ENCODE results near the gene NFATC1. TPM values are rescaled to one million over a fixed set of nuclear protein-coding genes. Genes with fewer than 3 reads are reported as not detected.

NFATC1 gene
- total and polyA plus RNA-seq, 2 donors: 5.4 to 23.8 TPM

DNA sequence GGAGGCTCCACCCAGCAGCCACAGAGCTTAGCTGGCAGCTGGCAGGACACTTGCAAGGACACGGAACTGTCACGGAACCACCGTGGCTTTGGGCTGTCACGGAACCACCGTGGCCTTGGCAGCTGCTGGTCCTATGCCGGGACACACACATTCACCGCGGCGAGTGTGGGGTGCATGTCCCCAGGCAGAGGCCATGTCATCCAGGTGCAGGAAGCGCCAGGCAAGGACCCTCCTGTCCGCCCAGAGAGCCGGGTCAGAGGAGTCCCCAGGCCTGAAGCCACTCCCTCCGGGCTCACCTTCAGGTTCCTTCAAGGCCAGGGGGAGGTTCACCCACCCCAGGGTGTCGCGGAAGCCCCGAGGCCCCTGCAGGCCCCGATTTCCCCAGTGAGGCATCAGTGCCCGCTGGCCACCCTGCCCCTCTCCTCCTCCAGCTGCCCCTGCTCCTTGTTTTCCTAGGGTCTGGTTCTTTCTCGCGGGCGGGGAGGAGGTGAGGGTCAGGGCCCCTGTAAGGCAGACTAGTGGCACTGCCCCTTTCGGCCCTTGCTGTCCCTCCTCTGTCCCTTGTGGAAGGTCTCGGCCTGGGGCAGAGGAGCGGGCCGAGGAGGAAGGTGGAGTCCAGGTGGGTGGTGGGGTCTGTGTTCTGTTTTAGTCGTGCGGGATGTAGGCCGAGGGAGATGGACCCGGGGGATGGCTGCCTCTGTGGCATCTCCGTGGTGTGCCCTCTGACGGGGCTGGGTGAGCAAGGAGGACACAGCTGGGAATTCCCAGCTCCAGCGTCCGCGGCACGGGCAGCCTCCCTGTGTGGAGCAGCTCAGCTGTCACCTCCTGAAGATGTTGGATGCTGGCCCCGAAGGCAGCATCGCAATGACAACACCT is 60.6 kb downstream of the NFATC1 start:
- no peaks in the 10 kb centered on the region for H3K27me3 ChIP-seq (ENCODE audit: control insufficient read depth in 2 of 2, insufficient read depth in 1 of 2, low read length in 1 of 2)
- no peak for DNase-seq (ENCODE audit: low read depth in 6 of 9, low spot score in 9 of 9)
- peaks cover 1 to 10% of the 10 kb centered on the region in 2 donors for H3K9me3 ChIP-seq (ENCODE audit: control insufficient read depth in 2 of 2, insufficient read depth in 1 of 2, low read length in 1 of 2)
- H3K4me1 ChIP-seq (ENCODE audit: control insufficient read depth in 2 of 2, insufficient read depth in 2 of 2, low read length in 2 of 2): peaks cover 0 to 27% of the 10 kb centered on the region in 2 donors
- H3K4me3 ChIP-seq (ENCODE audit: low read length in 2 of 2): no peak overlapping the region
- WGBS: 96% methylated on average over 37 of the region's 37 CpGs
- H3K36me3 ChIP-seq (ENCODE audit: control insufficient read depth in 2 of 2, insufficient read depth in 2 of 2, low read length in 1 of 2): peaks cover 22 to 86% of the 10 kb centered on the region in 2 donors
- H3K27ac ChIP-seq (ENCODE audit: low read depth in 1 of 2, low read length in 1 of 2): no peak overlapping the region

DNA sequence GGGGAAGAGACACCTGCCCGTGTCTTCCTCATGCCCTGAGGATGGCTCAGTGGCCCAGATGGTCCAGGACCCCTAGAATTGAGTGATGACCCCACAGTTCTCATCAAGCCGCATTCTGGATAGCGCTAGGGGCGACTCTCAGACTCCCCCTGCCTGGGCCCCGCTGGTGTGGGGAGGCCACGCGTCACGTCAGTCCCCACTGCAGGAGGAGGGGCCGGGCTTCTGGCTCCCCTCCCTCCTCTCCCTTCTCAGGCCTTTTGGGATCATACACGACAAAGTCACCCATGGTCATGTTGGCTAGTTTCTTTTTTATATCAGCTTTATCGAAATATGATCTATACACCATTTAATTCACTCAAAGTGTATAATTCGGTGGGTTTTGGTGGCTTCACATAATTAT is 61.5 kb downstream of the NFATC1 start:
- Histone ChIP-seq H3K27me3 (ENCODE audit: control insufficient read depth in 2 of 2, insufficient read depth in 1 of 2, low read length in 1 of 2) (no peaks in the 10 kb centered on the region), H3K4me1 (ENCODE audit: control insufficient read depth in 2 of 2, insufficient read depth in 2 of 2, low read length in 2 of 2) (peaks cover 0 to 27% of the 10 kb centered on the region in 2 donors), H3K36me3 (ENCODE audit: control insufficient read depth in 2 of 2, insufficient read depth in 2 of 2, low read length in 1 of 2) (peaks cover 19 to 83% of the 10 kb centered on the region in 2 donors), H3K9me3 (ENCODE audit: control insufficient read depth in 2 of 2, insufficient read depth in 1 of 2, low read length in 1 of 2) (peaks cover 0 to 10% of the 10 kb centered on the region in 2 donors), H3K4me3 (ENCODE audit: low read length in 2 of 2) (no peak overlapping the region), H3K27ac (ENCODE audit: low read depth in 1 of 2, low read length in 1 of 2) (no peak overlapping the region)
- WGBS: 91% methylated on average over 12 of the region's 12 CpGs
- no peak for DNase-seq (ENCODE audit: low read depth in 6 of 9, low spot score in 9 of 9)

DNA sequence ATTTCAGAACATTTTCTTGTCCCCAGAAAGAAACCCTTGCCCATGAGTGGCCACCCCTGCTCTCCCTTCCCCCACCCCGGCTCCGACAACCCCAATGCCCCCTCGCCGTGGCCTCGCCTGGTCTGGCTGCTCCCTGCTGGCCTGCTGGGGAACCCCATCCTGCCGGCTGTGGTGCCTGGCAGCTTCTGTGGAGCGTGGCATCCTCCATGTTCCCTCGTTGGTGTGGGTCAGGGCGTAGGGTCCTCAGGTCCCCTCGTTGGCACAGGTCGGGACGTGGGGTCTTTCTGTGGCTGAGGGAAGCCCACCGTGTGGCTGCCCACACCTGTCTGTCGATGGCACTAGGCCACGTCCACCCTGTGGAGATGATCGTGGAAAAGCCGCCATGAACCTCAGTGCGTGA is 61.9 kb downstream of the NFATC1 start:
- peaks cover 0 to 27% of the 10 kb centered on the region in 2 donors for H3K4me1 ChIP-seq (ENCODE audit: control insufficient read depth in 2 of 2, insufficient read depth in 2 of 2, low read length in 2 of 2)

DNA sequence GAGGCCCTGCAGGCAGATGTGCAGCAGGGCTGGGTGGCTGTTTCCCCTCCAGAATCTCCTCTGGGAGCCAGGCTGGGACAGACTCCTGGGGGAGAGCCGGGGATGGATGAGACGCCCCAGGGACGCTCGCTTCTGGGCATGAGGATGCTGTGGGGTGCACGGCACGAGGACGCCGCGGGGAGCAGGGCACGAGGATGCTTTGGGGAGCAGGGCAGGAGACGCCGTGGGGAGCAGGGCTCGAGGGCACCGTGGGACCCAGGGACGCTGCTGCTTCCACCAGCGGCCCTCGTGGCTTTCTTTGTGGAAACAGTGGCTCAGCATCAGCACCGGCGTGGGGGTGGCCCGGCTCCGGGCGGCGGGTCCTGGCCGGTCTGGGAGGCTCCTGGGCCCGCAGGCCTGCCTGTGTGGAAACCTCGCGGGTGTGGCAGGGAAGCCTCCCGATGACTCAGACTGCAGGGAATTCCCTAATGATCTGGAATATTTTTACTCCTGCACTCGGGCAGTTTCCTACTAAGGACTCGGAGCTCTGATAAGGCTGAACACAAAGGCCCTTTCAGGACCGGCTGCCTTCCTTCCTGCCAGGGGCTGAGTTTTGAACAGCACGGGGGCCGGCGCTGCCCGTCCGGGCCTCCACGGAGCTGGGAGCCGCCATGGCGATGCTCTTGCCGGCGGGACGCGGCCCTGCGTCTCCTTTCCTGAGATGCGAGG is 62.6 kb downstream of the NFATC1 start:
- Histone ChIP-seq H3K4me3 (ENCODE audit: low read length in 2 of 2) (no peak overlapping the region), H3K4me1 (ENCODE audit: control insufficient read depth in 2 of 2, insufficient read depth in 2 of 2, low read length in 2 of 2) (peaks cover 0 to 27% of the 10 kb centered on the region in 2 donors)

More for the DNA sequence above, 61.9 kb downstream of the NFATC1 start:
- WGBS: 96% methylated on average over 18 of the region's 18 CpGs
- Histone ChIP-seq H3K4me3 (ENCODE audit: low read length in 2 of 2) (no peak overlapping the region), H3K36me3 (ENCODE audit: control insufficient read depth in 2 of 2, insufficient read depth in 2 of 2, low read length in 1 of 2) (peaks cover 19 to 79% of the 10 kb centered on the region in 2 donors), H3K27ac (ENCODE audit: low read depth in 1 of 2, low read length in 1 of 2) (no peak overlapping the region), H3K27me3 (ENCODE audit: control insufficient read depth in 2 of 2, insufficient read depth in 1 of 2, low read length in 1 of 2) (no peaks in the 10 kb centered on the region), H3K9me3 (ENCODE audit: control insufficient read depth in 2 of 2, insufficient read depth in 1 of 2, low read length in 1 of 2) (peaks cover 0 to 10% of the 10 kb centered on the region in 2 donors)
- no peak for DNase-seq (ENCODE audit: low read depth in 6 of 9, low spot score in 9 of 9)

DNA sequence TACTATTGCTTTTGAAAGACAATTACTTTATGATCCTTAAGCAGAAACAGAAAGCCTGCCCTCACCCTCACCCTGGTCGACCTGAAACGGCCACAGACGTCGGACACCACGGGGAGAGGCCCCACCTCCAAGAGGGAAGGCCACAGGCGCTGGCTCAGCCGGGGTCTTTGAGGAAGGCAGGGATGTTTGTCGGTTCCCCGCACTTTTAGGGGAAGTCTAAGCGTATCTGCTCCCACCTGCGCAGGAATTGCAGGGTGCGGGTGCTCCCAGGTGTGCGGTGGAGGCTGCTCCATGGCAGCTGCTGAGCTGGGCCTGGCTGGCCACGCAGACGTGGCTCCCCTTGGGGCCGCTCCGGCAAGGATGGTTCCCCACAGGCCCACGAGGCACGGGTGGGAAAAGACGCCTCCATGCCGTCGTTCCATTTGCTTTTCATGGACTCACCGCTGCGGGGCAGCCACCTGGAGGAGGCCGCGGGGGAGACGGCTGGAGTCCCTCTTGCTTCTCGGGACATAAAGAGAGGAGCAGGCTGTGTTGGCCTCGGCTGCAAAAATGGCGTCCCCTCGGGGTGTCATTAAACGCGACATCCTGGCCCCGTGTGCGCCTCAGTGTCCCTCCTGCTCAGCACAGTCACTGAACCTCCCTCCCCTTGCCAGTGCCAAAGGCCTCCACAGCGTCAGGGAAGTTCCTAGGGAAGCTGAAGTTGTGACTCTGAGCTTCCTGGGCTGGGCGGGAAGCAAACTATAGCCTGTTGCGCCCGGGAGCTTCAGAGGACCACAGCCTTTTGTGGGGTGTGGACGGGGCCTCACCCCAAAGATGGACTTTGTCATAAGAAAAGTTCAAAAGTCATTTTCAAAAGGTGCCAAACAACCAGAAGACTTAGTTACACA is 63.4 kb downstream of the NFATC1 start:
- H3K4me3 ChIP-seq (ENCODE audit: low read length in 2 of 2): no peak overlapping the region
- DNase-seq (ENCODE audit: low read depth in 6 of 9, low spot score in 9 of 9): no peak

More for the DNA sequence above, 62.6 kb downstream of the NFATC1 start:
- peaks cover 0 to 10% of the 10 kb centered on the region in 2 donors for H3K9me3 ChIP-seq (ENCODE audit: control insufficient read depth in 2 of 2, insufficient read depth in 1 of 2, low read length in 1 of 2)
- peaks cover 20 to 78% of the 10 kb centered on the region in 2 donors for H3K36me3 ChIP-seq (ENCODE audit: control insufficient read depth in 2 of 2, insufficient read depth in 2 of 2, low read length in 1 of 2)
- H3K27ac ChIP-seq (ENCODE audit: low read depth in 1 of 2, low read length in 1 of 2): no peak overlapping the region
- no peaks in the 10 kb centered on the region for H3K27me3 ChIP-seq (ENCODE audit: control insufficient read depth in 2 of 2, insufficient read depth in 1 of 2, low read length in 1 of 2)
- WGBS: 93% methylated on average over 45 of the region's 45 CpGs
- no peak for DNase-seq (ENCODE audit: low read depth in 6 of 9, low spot score in 9 of 9)

DNA sequence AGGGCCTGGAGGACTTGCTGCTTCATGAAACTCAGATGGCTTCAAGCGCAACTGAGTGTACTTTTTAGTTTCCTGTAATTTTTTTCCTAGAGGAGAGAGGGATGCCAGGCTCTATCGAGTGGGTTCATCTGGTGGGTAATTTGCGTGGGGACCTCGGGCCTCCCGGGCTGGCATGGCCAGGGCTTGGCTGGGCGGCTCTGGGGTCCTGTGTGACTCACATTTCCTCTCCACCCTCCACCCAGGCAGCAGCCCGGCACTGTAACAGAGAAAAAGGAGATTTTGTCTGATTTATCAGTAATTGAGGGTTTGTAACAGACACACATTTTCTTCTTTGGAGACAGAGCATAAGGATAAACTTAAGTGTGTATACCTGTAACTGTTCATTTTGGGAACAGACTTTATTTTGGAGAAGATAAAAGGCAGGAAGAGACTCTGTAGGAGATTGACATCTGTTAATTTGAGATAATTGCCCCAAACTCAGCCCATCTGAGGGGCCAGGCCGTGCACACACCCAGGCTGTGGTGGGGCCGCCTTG is 64.3 kb downstream of the NFATC1 start:
- Histone ChIP-seq H3K9me3 (ENCODE audit: control insufficient read depth in 2 of 2, insufficient read depth in 1 of 2, low read length in 1 of 2) (peaks cover 0 to 6% of the 10 kb centered on the region in 2 donors), H3K27ac (ENCODE audit: low read depth in 1 of 2, low read length in 1 of 2) (no peak overlapping the region), H3K4me1 (ENCODE audit: control insufficient read depth in 2 of 2, insufficient read depth in 2 of 2, low read length in 2 of 2) (peaks cover 0 to 18% of the 10 kb centered on the region in 2 donors), H3K4me3 (ENCODE audit: low read length in 2 of 2) (no peak overlapping the region), H3K27me3 (ENCODE audit: control insufficient read depth in 2 of 2, insufficient read depth in 1 of 2, low read length in 1 of 2) (no peaks in the 10 kb centered on the region), H3K36me3 (ENCODE audit: control insufficient read depth in 2 of 2, insufficient read depth in 2 of 2, low read length in 1 of 2) (peaks cover 9 to 75% of the 10 kb centered on the region in 2 donors)
- WGBS: 77% methylated on average over 9 of the region's 9 CpGs
- no peak for DNase-seq (ENCODE audit: low read depth in 6 of 9, low spot score in 9 of 9)

More for the DNA sequence above, 63.4 kb downstream of the NFATC1 start:
- WGBS: 96% methylated on average over 40 of the region's 40 CpGs
- H3K27ac ChIP-seq (ENCODE audit: low read depth in 1 of 2, low read length in 1 of 2): no peak overlapping the region
- H3K9me3 ChIP-seq (ENCODE audit: control insufficient read depth in 2 of 2, insufficient read depth in 1 of 2, low read length in 1 of 2): peaks cover 0 to 8% of the 10 kb centered on the region in 2 donors
- H3K4me1 ChIP-seq (ENCODE audit: control insufficient read depth in 2 of 2, insufficient read depth in 2 of 2, low read length in 2 of 2): peaks cover 0 to 25% of the 10 kb centered on the region in 2 donors
- H3K36me3 ChIP-seq (ENCODE audit: control insufficient read depth in 2 of 2, insufficient read depth in 2 of 2, low read length in 1 of 2): peaks cover 11 to 75% of the 10 kb centered on the region in 2 donors
- no peaks in the 10 kb centered on the region for H3K27me3 ChIP-seq (ENCODE audit: control insufficient read depth in 2 of 2, insufficient read depth in 1 of 2, low read length in 1 of 2)

DNA sequence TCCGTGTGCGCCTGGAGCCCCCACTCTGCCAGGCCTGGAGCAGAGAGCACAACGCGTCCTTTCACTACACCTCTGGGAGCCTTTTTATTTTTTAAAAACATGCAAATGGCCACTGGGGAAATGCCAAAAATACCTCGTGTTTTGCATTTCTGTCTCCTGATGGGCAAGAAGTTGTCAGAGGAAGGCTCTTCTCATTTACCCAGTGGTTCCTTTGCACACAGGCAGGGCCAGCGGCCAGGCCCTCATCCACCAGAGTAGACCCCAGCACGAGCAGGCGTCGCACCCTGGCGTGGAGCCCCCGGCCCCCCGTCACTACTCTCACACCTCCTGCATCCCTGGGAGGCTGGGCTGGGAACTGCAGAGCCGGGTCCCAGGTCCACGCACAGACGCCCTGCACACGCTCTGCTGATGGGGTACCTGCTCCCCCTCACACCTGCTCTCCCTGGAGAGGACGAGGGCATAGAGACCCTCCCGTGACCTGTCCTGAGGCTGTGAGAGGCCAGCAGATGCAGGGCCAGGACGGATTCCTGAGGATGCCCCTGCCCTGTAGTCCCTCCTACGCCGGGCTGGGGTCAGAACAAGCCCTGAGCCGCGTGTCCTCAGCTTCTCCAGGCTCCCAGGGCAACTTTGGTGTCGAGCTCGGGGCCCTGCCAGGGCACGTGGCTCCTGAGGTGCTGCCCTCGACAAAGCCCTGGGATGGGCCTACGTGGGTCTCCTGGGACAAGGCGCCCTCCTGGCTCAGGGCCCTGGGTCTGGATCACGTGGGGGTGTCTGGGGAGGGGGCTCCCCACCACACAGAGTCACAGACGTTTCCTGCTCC is 65.0 kb downstream of the NFATC1 start:
- 89% methylated on average over 31 of the region's 31 CpGs for WGBS
- no peak for DNase-seq (ENCODE audit: low read depth in 6 of 9, low spot score in 9 of 9)
- H3K4me1 ChIP-seq (ENCODE audit: control insufficient read depth in 2 of 2, insufficient read depth in 2 of 2, low read length in 2 of 2): peaks cover 0 to 21% of the 10 kb centered on the region in 2 donors
- peaks cover 6 to 73% of the 10 kb centered on the region in 2 donors for H3K36me3 ChIP-seq (ENCODE audit: control insufficient read depth in 2 of 2, insufficient read depth in 2 of 2, low read length in 1 of 2)
- H3K27me3 ChIP-seq (ENCODE audit: control insufficient read depth in 2 of 2, insufficient read depth in 1 of 2, low read length in 1 of 2): no peaks in the 10 kb centered on the region
- peaks cover 0 to 6% of the 10 kb centered on the region in 2 donors for H3K9me3 ChIP-seq (ENCODE audit: control insufficient read depth in 2 of 2, insufficient read depth in 1 of 2, low read length in 1 of 2)
- H3K27ac ChIP-seq (ENCODE audit: low read depth in 1 of 2, low read length in 1 of 2): no peak overlapping the region
- no peak overlapping the region for H3K4me3 ChIP-seq (ENCODE audit: low read length in 2 of 2)

DNA sequence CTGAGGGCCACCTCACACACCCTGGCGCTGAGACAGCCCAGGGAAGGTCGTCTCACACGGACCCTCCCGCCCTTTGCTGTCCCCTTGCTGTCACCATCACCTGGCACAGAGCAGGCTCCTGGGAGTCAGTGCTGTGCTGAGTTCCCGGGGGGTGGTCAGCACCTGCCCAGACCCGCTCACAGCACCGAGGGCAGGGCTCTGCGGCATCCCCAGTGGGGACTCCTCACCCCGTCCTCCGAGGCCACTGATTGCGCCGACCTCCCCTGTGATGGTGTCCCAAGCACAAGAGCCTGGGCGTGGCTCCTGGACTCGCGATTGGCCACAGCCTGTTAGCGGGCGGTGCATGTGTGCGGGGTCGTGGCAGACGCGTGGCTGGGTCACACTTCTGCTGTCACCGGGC is 65.9 kb downstream of the NFATC1 start:
- Histone ChIP-seq H3K4me1 (ENCODE audit: control insufficient read depth in 2 of 2, insufficient read depth in 2 of 2, low read length in 2 of 2) (peaks cover 0 to 29% of the 10 kb centered on the region in 2 donors), H3K4me3 (ENCODE audit: low read length in 2 of 2) (no peak overlapping the region), H3K9me3 (ENCODE audit: control insufficient read depth in 2 of 2, insufficient read depth in 1 of 2, low read length in 1 of 2) (peaks cover 0 to 6% of the 10 kb centered on the region in 2 donors), H3K27me3 (ENCODE audit: control insufficient read depth in 2 of 2, insufficient read depth in 1 of 2, low read length in 1 of 2) (no peaks in the 10 kb centered on the region), H3K36me3 (ENCODE audit: control insufficient read depth in 2 of 2, insufficient read depth in 2 of 2, low read length in 1 of 2) (peaks cover 6 to 66% of the 10 kb centered on the region in 2 donors), H3K27ac (ENCODE audit: low read depth in 1 of 2, low read length in 1 of 2) (no peak overlapping the region)
- DNase-seq (ENCODE audit: low read depth in 6 of 9, low spot score in 9 of 9): no peak
- 89% methylated on average over 22 of the region's 22 CpGs for WGBS
